ENCODE data around the gene MBNL2.
A peak's percentile ranks its signal among the peaks of the same experiment; 100 is the strongest.

MBNL2 gene

DNA sequence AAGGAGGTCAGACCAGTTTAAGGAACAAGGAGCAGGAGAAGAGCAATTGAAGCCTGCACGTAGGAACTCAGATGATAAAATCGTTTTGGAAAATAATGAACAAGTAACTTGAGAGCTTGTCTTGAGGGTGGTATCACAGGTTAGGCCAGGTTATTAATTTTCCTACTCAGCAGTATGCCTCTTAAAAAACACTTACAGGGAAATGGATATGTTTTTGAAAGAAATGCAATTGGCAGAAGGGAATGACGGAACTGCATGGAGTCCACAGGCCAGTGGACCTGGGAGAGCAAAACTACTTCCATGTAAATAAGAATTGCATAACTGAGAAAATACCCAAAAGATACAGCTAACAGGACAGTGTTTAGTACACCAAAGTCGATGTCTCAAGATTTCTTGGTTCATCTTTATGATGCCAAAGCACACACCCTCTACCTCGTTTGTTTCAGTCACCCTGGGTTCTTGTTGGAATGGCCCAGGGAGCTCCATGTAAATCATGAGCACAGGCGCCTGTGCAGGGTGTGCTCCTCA lies 35.2 kb downstream of the MBNL2 start:
- CTCF ChIA-PET: no interaction called here
- no peaks in the 10 kb centered on the region for H3K9me3 ChIP-seq (ENCODE audit: control extremely low read depth in 1 of 5, control insufficient read depth in 4 of 5, insufficient read depth in 2 of 5, low read depth in 1 of 5, low read length in 4 of 5)
- POLR2A ChIA-PET: no interaction called here
- peaks cover 2 to 23% (median 10%) of the 10 kb centered on the region in 4 experiments for H3K4me1 ChIP-seq (ENCODE audit: control extremely low read depth in 1 of 4, control insufficient read depth in 4 of 4, insufficient read depth in 4 of 4, low read length in 3 of 4)
- WGBS (ENCODE audit: insufficient coverage): 93% methylated on average over 5 of the region's 6 CpGs
- no peaks in the 10 kb centered on the region for H3K27me3 ChIP-seq (replicated peaks in 2 of 5; ENCODE audit: control insufficient read depth in 4 of 5, insufficient read depth in 5 of 5, low read length in 4 of 5)
- DNase-seq: no peak
- H3K36me3 ChIP-seq (ENCODE audit: control insufficient read depth in 4 of 4, insufficient read depth in 4 of 4, low read length in 3 of 4): no peaks in the 10 kb centered on the region
- peak overlapping the region in 1 of 2 experiments; percentile 65 for H3K27ac ChIP-seq (ENCODE audit: insufficient read depth in 1 of 2, low read depth in 1 of 2, low read length in 2 of 2, poor library complexity in 1 of 2, severe bottlenecking in 2 of 2)
- H3K4me3 ChIP-seq (ENCODE audit: control insufficient read depth in 1 of 7, extremely low read depth in 1 of 7, insufficient read depth in 4 of 7, low read depth in 2 of 7, low read length in 6 of 7): no peak overlapping the region

GRCh38 chr13:97257800-97258799 lies 36.0 kb downstream of the MBNL2 start:
- WGBS (ENCODE audit: insufficient coverage): 91% methylated on average over 5 of the region's 13 CpGs
- H3K4me3 ChIP-seq (ENCODE audit: control insufficient read depth in 1 of 7, extremely low read depth in 1 of 7, insufficient read depth in 4 of 7, low read depth in 2 of 7, low read length in 6 of 7): peak overlapping the region in 1 of 7 experiments; percentile 30
- CTCF ChIA-PET: interaction anchor here (1.4 kb wide), 1 partner anchor 35 kb away, joined by 3 read pairs; no protein-coding TSS in a partner anchor

GRCh38 chr13:97258801-97259200 lies 36.7 kb downstream of the MBNL2 start:
- ChIA-PET POLR2A (no interaction called here), CTCF (interaction anchor here (1.4 kb wide), 1 partner anchor 35 kb away, joined by 3 read pairs; no protein-coding TSS in a partner anchor)
- WGBS (ENCODE audit: insufficient coverage): 100% methylated on average over 1 of the region's 2 CpGs
- DNase-seq: no peak
- Histone ChIP-seq H3K27me3 (replicated peaks in 2 of 5; ENCODE audit: control insufficient read depth in 4 of 5, insufficient read depth in 5 of 5, low read length in 4 of 5) (no peaks in the 10 kb centered on the region), H3K9me3 (ENCODE audit: control extremely low read depth in 1 of 5, control insufficient read depth in 4 of 5, insufficient read depth in 2 of 5, low read depth in 1 of 5, low read length in 4 of 5) (no peaks in the 10 kb centered on the region), H3K4me1 (ENCODE audit: control extremely low read depth in 1 of 4, control insufficient read depth in 4 of 4, insufficient read depth in 4 of 4, low read length in 3 of 4) (peaks cover 2 to 23% (median 10%) of the 10 kb centered on the region in 4 experiments), H3K27ac (ENCODE audit: insufficient read depth in 1 of 2, low read depth in 1 of 2, low read length in 2 of 2, poor library complexity in 1 of 2, severe bottlenecking in 2 of 2) (peak overlapping the region in 1 of 2 experiments; percentile 65), H3K36me3 (ENCODE audit: control insufficient read depth in 4 of 4, insufficient read depth in 4 of 4, low read length in 3 of 4) (no peaks in the 10 kb centered on the region), H3K4me3 (ENCODE audit: control insufficient read depth in 1 of 7, extremely low read depth in 1 of 7, insufficient read depth in 4 of 7, low read depth in 2 of 7, low read length in 6 of 7) (no peak overlapping the region)

More at GRCh38 chr13:97257800-97258799, 36.0 kb downstream of the MBNL2 start:
- POLR2A ChIA-PET: interaction anchor here (1.0 kb wide), 1 partner anchor 34 kb away, joined by 3 read pairs; no protein-coding TSS in a partner anchor
- Histone ChIP-seq H3K4me1 (ENCODE audit: control extremely low read depth in 1 of 4, control insufficient read depth in 4 of 4, insufficient read depth in 4 of 4, low read length in 3 of 4) (peaks cover 2 to 23% (median 10%) of the 10 kb centered on the region in 4 experiments), H3K9me3 (ENCODE audit: control extremely low read depth in 1 of 5, control insufficient read depth in 4 of 5, insufficient read depth in 2 of 5, low read depth in 1 of 5, low read length in 4 of 5) (no peaks in the 10 kb centered on the region), H3K36me3 (ENCODE audit: control insufficient read depth in 4 of 4, insufficient read depth in 4 of 4, low read length in 3 of 4) (no peaks in the 10 kb centered on the region), H3K27me3 (replicated peaks in 2 of 5; ENCODE audit: control insufficient read depth in 4 of 5, insufficient read depth in 5 of 5, low read length in 4 of 5) (no peaks in the 10 kb centered on the region), H3K27ac (ENCODE audit: insufficient read depth in 1 of 2, low read depth in 1 of 2, low read length in 2 of 2, poor library complexity in 1 of 2, severe bottlenecking in 2 of 2) (peak overlapping the region in 1 of 2 experiments; percentile 65)
- DNase-seq: peak; percentile 52 to 84 (median 74)

DNA sequence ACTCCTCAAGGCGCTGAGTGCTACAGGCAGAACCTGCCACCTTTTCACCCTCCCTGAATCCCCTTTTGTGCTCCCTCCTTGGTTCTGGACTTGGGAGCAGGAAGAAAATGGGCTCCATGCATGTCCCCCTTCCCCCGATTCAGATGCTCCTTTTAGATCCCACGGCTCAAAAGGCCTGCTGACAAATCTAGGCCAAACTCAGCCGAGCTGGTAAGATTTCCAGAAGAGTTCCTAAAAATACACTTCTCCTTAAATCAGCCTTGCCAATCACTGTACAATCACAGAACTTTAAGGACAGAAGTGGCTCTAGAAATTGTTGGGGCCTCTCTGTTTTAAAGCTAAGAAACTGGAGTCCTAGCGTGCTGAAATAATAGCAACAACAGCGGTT lies 37.3 kb downstream of the MBNL2 start:
- CTCF ChIA-PET: interaction anchor here (0.7 kb wide), 1 partner anchor 38 kb away, joined by 3 read pairs; the partner anchor contains the start of gene MBNL2
- no peak for DNase-seq
- peak overlapping the region in 1 of 2 experiments; percentile 65 for H3K27ac ChIP-seq (ENCODE audit: insufficient read depth in 1 of 2, low read depth in 1 of 2, low read length in 2 of 2, poor library complexity in 1 of 2, severe bottlenecking in 2 of 2)
- WGBS (ENCODE audit: insufficient coverage): 97% methylated on average over 6 of the region's 6 CpGs
- H3K9me3 ChIP-seq (ENCODE audit: control extremely low read depth in 1 of 5, control insufficient read depth in 4 of 5, insufficient read depth in 2 of 5, low read depth in 1 of 5, low read length in 4 of 5): no peaks in the 10 kb centered on the region
- H3K4me3 ChIP-seq (ENCODE audit: control insufficient read depth in 1 of 7, extremely low read depth in 1 of 7, insufficient read depth in 4 of 7, low read depth in 2 of 7, low read length in 6 of 7): no peak overlapping the region
- POLR2A ChIA-PET: interaction anchor here (0.6 kb wide), 1 partner anchor 35 kb away, joined by 3 read pairs; no protein-coding TSS in a partner anchor
- peaks cover 2 to 23% (median 10%) of the 10 kb centered on the region in 4 experiments for H3K4me1 ChIP-seq (ENCODE audit: control extremely low read depth in 1 of 4, control insufficient read depth in 4 of 4, insufficient read depth in 4 of 4, low read length in 3 of 4)
- no peaks in the 10 kb centered on the region for H3K27me3 ChIP-seq (replicated peaks in 2 of 5; ENCODE audit: control insufficient read depth in 4 of 5, insufficient read depth in 5 of 5, low read length in 4 of 5)
- no peaks in the 10 kb centered on the region for H3K36me3 ChIP-seq (ENCODE audit: control insufficient read depth in 4 of 4, insufficient read depth in 4 of 4, low read length in 3 of 4)

DNA sequence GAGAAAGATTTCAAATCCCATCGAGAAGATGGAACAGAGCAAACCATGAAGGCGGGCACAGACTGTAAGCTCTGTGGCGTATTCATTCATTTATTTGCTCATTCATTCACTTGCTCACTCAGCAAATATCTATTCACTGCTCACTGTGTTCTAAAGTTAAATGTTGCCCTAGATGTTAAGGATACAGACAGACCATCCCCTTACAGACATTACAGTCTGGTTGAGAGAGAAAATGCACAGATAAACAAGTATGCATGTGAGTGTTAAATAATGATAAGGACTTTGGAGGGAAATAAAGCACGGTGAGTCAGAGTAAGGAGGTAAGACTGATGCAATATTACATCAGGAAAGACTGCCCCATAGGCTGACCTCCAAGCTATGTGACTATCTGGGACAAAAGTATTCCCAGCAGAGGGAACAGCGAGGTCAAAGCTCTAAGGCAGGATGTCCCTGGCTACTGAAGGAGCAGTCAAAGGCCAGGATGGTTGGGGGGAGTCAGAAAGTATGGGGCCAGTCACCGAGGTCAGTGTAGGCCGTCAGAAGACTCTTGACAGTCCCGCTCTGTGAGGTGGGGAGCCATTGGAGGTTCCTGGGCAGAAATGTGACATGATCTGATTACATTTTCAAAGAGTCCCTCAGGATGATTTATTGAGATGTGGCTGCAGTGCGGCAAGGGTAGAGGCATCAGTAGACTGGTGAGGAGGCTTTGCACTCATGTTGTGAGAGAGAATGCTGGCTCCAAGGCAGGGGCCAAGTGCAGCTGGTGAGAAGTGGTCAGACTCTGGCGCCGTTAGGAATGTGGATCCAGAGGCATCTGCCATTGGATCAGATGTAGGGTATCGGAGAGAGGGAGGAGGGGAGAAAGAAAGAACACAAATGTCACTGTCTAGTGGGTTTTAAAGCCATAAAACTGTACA lies 37.9 kb downstream of the MBNL2 start:
- Histone ChIP-seq H3K4me3 (ENCODE audit: control insufficient read depth in 1 of 7, extremely low read depth in 1 of 7, insufficient read depth in 4 of 7, low read depth in 2 of 7, low read length in 6 of 7) (no peak overlapping the region), H3K27ac (ENCODE audit: insufficient read depth in 1 of 2, low read depth in 1 of 2, low read length in 2 of 2, poor library complexity in 1 of 2, severe bottlenecking in 2 of 2) (peak overlapping the region in 1 of 2 experiments; percentile 65), H3K9me3 (ENCODE audit: control extremely low read depth in 1 of 5, control insufficient read depth in 4 of 5, insufficient read depth in 2 of 5, low read depth in 1 of 5, low read length in 4 of 5) (no peaks in the 10 kb centered on the region), H3K27me3 (replicated peaks in 2 of 5; ENCODE audit: control insufficient read depth in 4 of 5, insufficient read depth in 5 of 5, low read length in 4 of 5) (no peaks in the 10 kb centered on the region), H3K4me1 (ENCODE audit: control extremely low read depth in 1 of 4, control insufficient read depth in 4 of 4, insufficient read depth in 4 of 4, low read length in 3 of 4) (peaks cover 2 to 23% (median 10%) of the 10 kb centered on the region in 4 experiments), H3K36me3 (ENCODE audit: control insufficient read depth in 4 of 4, insufficient read depth in 4 of 4, low read length in 3 of 4) (no peaks in the 10 kb centered on the region)
- peak in 2 of 3 donors; percentile 22 to 37 for DNase-seq
- 90% methylated on average over 10 of the region's 12 CpGs for WGBS (ENCODE audit: insufficient coverage)
- ChIA-PET POLR2A (interaction anchor here (0.6 kb wide), 1 partner anchor 35 kb away, joined by 3 read pairs; no protein-coding TSS in a partner anchor), CTCF (interaction anchor here (0.7 to 1.1 kb wide), 2 partner anchors 38 to 49 kb away, joined by 3 read pairs; partner anchors contain the start of gene MBNL2)

GRCh38 chr13:97261254-97262005 lies 39.3 kb downstream of the MBNL2 start:
- Histone ChIP-seq H3K4me1 (ENCODE audit: control extremely low read depth in 1 of 4, control insufficient read depth in 4 of 4, insufficient read depth in 4 of 4, low read length in 3 of 4) (peaks cover 2 to 23% (median 9%) of the 10 kb centered on the region in 4 experiments), H3K27me3 (replicated peaks in 2 of 5; ENCODE audit: control insufficient read depth in 4 of 5, insufficient read depth in 5 of 5, low read length in 4 of 5) (no peaks in the 10 kb centered on the region), H3K4me3 (ENCODE audit: control insufficient read depth in 1 of 7, extremely low read depth in 1 of 7, insufficient read depth in 4 of 7, low read depth in 2 of 7, low read length in 6 of 7) (no peak overlapping the region), H3K9me3 (ENCODE audit: control extremely low read depth in 1 of 5, control insufficient read depth in 4 of 5, insufficient read depth in 2 of 5, low read depth in 1 of 5, low read length in 4 of 5) (no peaks in the 10 kb centered on the region), H3K27ac (ENCODE audit: insufficient read depth in 1 of 2, low read depth in 1 of 2, low read length in 2 of 2, poor library complexity in 1 of 2, severe bottlenecking in 2 of 2) (no peak overlapping the region), H3K36me3 (ENCODE audit: control insufficient read depth in 4 of 4, insufficient read depth in 4 of 4, low read length in 3 of 4) (no peaks in the 10 kb centered on the region)
- POLR2A ChIA-PET: no interaction called here
- WGBS (ENCODE audit: insufficient coverage): 96% methylated on average over 7 of the region's 9 CpGs
- DNase-seq: no peak
- CTCF ChIA-PET: interaction anchor here (1.0 to 1.4 kb wide), 2 partner anchors 34 to 38 kb away, joined by 3 read pairs; no protein-coding TSS in a partner anchor
